ENCODE results near the gene EEFSEC.

Gene EEFSEC

DNA sequence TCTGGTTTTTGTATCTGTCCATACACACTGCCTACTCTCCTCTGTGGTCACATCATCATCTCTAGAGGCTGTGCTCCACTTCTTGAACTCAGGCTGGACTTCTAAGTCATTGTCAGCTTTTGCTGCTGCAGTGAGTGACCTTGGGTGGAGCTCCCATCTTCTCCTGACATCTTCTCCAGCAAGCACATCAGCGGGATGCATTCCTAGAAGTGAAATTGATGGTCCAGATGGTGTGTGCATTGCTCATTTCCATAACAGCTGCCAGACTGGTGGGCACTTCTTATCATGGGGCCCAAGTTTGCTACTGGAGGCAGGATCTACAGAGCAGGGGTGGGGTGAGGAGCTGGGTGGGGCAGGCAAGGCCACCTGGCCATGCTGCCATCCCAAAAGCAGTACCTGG is 203.5 kb downstream of the EEFSEC start:
- TF ChIP-seq CTCF (IDR thresholded peaks at IDR 0.05; ENCODE audit: insufficient read depth, low read length, poor library complexity, severe bottlenecking): no peak
- H3K27me3 ChIP-seq (replicated peaks; ENCODE audit: control insufficient read depth, insufficient read depth, low read length): no peaks in the 10 kb centered on the region
- no peak for DNase-seq (ENCODE audit: extremely low read depth, insufficient read length)
- no peak overlapping the region for H3K4me3 ChIP-seq (replicated peaks; ENCODE audit: low read depth, low read length)
- peaks cover 3% of the 10 kb centered on the region for H3K36me3 ChIP-seq (ENCODE audit: control insufficient read depth, insufficient read depth, low read length)

GRCh38 chr3:128357538-128357937 is 204.3 kb downstream of the EEFSEC start:
- H3K27me3 ChIP-seq (replicated peaks; ENCODE audit: control insufficient read depth, insufficient read depth, low read length): no peaks in the 10 kb centered on the region
- H3K36me3 ChIP-seq (ENCODE audit: control insufficient read depth, insufficient read depth, low read length): peaks cover 3% of the 10 kb centered on the region
- no peak for TF ChIP-seq CTCF (IDR thresholded peaks at IDR 0.05; ENCODE audit: insufficient read depth, low read length, poor library complexity, severe bottlenecking)
- no peak for DNase-seq (ENCODE audit: extremely low read depth, insufficient read length)
- H3K4me3 ChIP-seq (replicated peaks; ENCODE audit: low read depth, low read length): no peak overlapping the region

DNA sequence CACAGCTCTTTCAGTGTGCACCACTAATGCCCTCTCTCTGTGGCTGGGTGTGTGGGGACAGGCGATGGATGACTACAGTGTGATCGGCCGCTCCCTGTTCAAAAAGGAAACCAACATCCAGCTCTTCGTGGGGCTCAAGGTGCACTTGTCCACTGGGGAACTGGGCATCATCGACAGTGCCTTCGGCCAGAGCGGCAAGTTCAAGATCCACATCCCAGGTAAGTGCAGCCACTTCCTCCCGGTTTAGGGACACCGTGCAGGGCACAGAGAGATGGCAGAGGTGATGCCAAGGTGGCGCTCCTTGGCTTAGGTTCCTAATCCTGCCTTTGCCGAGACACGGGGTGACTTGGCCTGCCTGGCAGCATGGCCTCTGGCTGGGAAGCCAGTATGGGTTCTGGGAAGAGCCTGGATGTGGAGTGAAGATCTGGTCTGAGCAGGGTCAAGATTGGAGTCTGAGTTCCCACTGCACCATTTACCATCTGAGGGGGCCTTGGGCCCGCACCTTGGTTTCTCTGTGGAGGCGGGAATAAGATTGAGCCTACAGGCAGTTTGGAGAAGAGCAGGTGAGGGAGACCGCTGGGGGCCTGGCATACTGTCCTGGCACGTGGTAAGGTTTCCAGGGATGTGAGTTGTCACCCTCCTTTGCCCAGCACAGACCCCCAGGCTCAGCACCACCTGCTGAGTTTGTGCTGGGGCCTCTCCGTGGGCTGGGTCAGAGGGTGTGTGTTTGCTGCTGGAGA is 205.0 kb downstream of the EEFSEC start:
- peaks cover 3% of the 10 kb centered on the region for H3K36me3 ChIP-seq (ENCODE audit: control insufficient read depth, insufficient read depth, low read length)
- TF ChIP-seq CTCF (IDR thresholded peaks at IDR 0.05; ENCODE audit: insufficient read depth, low read length, poor library complexity, severe bottlenecking): no peak
- H3K4me3 ChIP-seq (replicated peaks; ENCODE audit: low read depth, low read length): no peak overlapping the region
- no peak for DNase-seq (ENCODE audit: extremely low read depth, insufficient read length)
- no peaks in the 10 kb centered on the region for H3K27me3 ChIP-seq (replicated peaks; ENCODE audit: control insufficient read depth, insufficient read depth, low read length)

DNA sequence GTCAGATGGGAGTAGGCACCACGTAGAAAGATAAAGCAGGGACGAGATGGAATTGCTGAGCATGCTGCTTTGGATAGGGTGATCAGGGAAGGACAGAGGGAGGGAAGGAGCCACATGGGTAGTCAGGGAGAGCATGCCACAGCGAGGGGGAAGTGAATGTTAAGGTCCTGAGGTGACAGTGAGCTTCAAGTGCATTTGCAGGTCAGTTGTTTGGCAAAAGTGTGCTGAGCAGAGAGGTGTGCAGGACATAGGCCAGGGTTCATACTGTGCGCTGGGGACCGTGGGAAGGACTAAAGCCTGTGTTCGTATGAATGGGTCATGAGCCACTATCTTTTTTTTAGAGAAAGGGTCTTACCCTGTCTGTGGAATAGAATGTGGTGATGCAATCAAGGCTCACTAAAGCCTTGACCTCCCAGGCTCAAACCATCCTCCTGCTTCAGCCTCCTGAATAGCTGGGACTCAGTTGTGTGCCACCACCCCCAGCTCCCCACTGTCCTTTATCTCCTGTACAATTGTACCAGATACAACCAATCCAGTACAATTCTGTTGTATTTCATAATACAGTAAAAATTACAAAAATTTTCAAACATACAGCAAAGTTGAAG is 205.9 kb downstream of the EEFSEC start:
- Histone ChIP-seq H3K4me3 (replicated peaks; ENCODE audit: low read depth, low read length) (no peak overlapping the region), H3K36me3 (ENCODE audit: control insufficient read depth, insufficient read depth, low read length) (peaks cover 3% of the 10 kb centered on the region), H3K27me3 (replicated peaks; ENCODE audit: control insufficient read depth, insufficient read depth, low read length) (no peaks in the 10 kb centered on the region)
- DNase-seq (ENCODE audit: extremely low read depth, insufficient read length): no peak
- TF ChIP-seq CTCF (IDR thresholded peaks at IDR 0.05; ENCODE audit: insufficient read depth, low read length, poor library complexity, severe bottlenecking): no peak

DNA sequence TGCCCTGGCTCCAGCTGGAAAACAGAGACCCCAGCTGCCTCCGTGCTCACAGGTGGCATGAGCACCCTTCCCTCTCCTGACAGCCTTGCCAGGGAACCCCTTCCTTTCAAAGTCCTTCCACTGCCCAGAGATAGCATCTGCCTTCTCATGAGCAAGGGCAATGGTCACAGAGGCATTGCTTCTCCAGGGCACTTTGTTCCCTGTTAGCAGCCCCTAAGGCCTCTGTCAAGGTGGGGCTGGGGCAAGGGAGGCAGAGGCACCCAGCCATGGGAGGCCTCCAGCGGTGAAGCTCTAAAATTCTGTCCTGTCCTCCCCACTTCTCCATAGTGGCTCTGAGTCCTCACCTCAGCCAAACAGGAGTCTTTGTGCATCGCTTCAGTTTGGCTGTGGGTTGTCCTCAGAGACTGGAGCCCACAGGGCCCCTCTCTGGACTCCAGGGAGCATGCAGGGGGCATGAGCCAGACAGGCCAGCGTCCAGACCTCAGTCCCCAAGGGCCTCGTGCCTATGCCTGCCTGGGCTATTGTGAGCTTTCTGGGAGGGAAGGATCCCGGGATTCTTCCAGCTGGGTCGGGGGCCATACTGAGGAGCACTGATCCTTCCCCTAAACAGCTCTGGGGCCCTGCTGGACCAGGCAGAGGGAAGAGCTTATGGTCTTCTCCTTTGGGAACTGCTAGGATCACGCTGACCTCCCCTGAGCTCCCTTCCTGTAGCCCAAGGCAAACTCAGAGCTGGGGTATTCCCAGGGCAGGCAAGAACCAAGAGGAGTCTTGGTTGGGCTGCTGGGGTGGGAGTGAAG is 206.8 kb downstream of the EEFSEC start:
- no peak for TF ChIP-seq CTCF (IDR thresholded peaks at IDR 0.05; ENCODE audit: insufficient read depth, low read length, poor library complexity, severe bottlenecking)
- Histone ChIP-seq H3K4me3 (replicated peaks; ENCODE audit: low read depth, low read length) (no peak overlapping the region), H3K36me3 (ENCODE audit: control insufficient read depth, insufficient read depth, low read length) (peaks cover 3% of the 10 kb centered on the region), H3K27me3 (replicated peaks; ENCODE audit: control insufficient read depth, insufficient read depth, low read length) (no peaks in the 10 kb centered on the region)
- no peak for DNase-seq (ENCODE audit: extremely low read depth, insufficient read length)
